B cell (primary cell): ENCODE data around the gene PRKX. TPM values are rescaled to one million over a fixed set of nuclear protein-coding genes. Genes with fewer than 3 reads are reported as not detected.

Source experiments
- ATAC-seq: fragments of 200-7000 bp; cut with Tn5 transposase; one replicate; pipeline ENCODE4 v1.10.0; 2021; ENCODE audit warnings: low read depth, mild to moderate bottlenecking, moderate number of reproducible peaks, moderate library complexity
- CTCF ChIA-PET: fragments of 350-600 bp; sonication (Branson Sonifier 250); formaldehyde crosslinking; loops from one replicate; lab custom pipeline; 2021; ENCODE audit warnings: antibody characterized with exemption, inconsistent platforms; lab: Charles Lee
- POLR2A ChIA-PET: fragments of 350-600 bp; sonication (Branson Sonifier 250); formaldehyde crosslinking; loops from one replicate; lab custom pipeline; 2021; ENCODE audit warnings: antibody characterized with exemption; lab: Charles Lee
- DNase-seq: peaks from one replicate; pipeline ENCODE4 v3.0.0; 2013
- H2AFZ ChIP-seq: 2 replicates; pipeline ENCODE4 v1.6.1; 2012; ENCODE audit warnings: mild to moderate bottlenecking, low read depth, low read length; ENCODE audit not compliant: insufficient read depth, poor library complexity, severe bottlenecking
- H3K27ac ChIP-seq, 2 donors: 1 replicate in 1 of 2; 2 replicates in 1 of 2; pipeline ENCODE4 v1.5.1; 2012 to 2013; ENCODE audit warnings: low read length in 2 of 2, mild to moderate bottlenecking in 2 of 2, moderate library complexity in 1 of 2
- H3K27me3 ChIP-seq, 4 experiments: fragments of 200-600 bp in 1 of 4; sonication (generic) in 1 of 4; replicated peaks in 1 of 4; 1 replicate in 2 of 4; 2 replicates in 2 of 4; pipeline versions ENCODE4 v1.6.1 to v1.7.0; 2013 to 2016; ENCODE audit warnings: low read length in 3 of 4, mild to moderate bottlenecking in 2 of 4, mixed read lengths in 1 of 4, moderate library complexity in 1 of 4; ENCODE audit not compliant: insufficient read depth in 4 of 4, control insufficient read depth in 3 of 4; ENCODE audit errors: control extremely low read depth in 1 of 4
- H3K36me3 ChIP-seq, 2 experiments: replicated peaks in 1 of 2; 1 replicate in 1 of 2; 2 replicates in 1 of 2; pipeline versions ENCODE4 v1.6.1 to v1.7.1; 2013; ENCODE audit warnings: low read length in 1 of 2; ENCODE audit not compliant: insufficient read depth in 2 of 2, control insufficient read depth in 1 of 2; ENCODE audit errors: control extremely low read depth in 1 of 2, extremely low read depth in 1 of 2
- H3K4me1 ChIP-seq, 2 donors: fragments of 200-600 bp in 1 of 2; sonication (generic) in 1 of 2; 1 replicate in 1 of 2; 2 replicates in 1 of 2; pipeline versions ENCODE4 v1.5.1 to v1.6.1; 2013 to 2017; ENCODE audit warnings: low read length in 2 of 2; ENCODE audit not compliant: control insufficient read depth in 2 of 2, insufficient read depth in 2 of 2
- H3K4me2 ChIP-seq: replicated peaks from 2 replicates; pipeline ENCODE3; 2012; ENCODE audit warnings: mild to moderate bottlenecking, low read depth, low read length; ENCODE audit not compliant: poor library complexity, severe bottlenecking
- H3K4me3 ChIP-seq, 5 experiments: fragments of 200-600 bp in 1 of 5; sonication (generic) in 1 of 5; 1 replicate in 3 of 5; 2 replicates in 2 of 5; pipeline versions ENCODE4 v1.5.1 to v1.7.0; 2011 to 2016; ENCODE audit warnings: low read length in 4 of 5, mild to moderate bottlenecking in 4 of 5, low read depth in 2 of 5, control low read depth in 1 of 5, moderate library complexity in 1 of 5; ENCODE audit not compliant: insufficient read depth in 1 of 5; ENCODE audit errors: control extremely low read depth in 1 of 5, extremely low read depth in 1 of 5
- H3K79me2 ChIP-seq: fragments of 200-600 bp; sonication (generic); one replicate; pipeline ENCODE4 v1.6.0; 2016; ENCODE audit warnings: low read length; ENCODE audit not compliant: control insufficient read depth, insufficient read depth
- H3K9ac ChIP-seq: fragments of 200-600 bp; sonication (generic); 2 replicates; pipeline ENCODE4 v1.6.1; 2017; ENCODE audit warnings: mild to moderate bottlenecking, low read length, moderate library complexity
- H3K9me3 ChIP-seq, 3 donors: one replicate each; pipeline versions ENCODE4 v1.6.1 to v1.7.1; 2013; ENCODE audit warnings: low read length in 2 of 3; ENCODE audit not compliant: control insufficient read depth in 2 of 3, insufficient read depth in 1 of 3; ENCODE audit errors: control extremely low read depth in 1 of 3
- H4K20me1 ChIP-seq: 2 replicates; pipeline ENCODE4 v1.6.0; 2012; ENCODE audit warnings: mild to moderate bottlenecking, low read length; ENCODE audit not compliant: insufficient read depth, control insufficient read depth, poor library complexity, severe bottlenecking
- H3K27ac Mint-ChIP-seq: one replicate; pipeline ENCODE4 v1.8.0; 2021; ENCODE audit warnings: mixed read lengths
- H3K27me3 Mint-ChIP-seq: one replicate; pipeline ENCODE4 v1.8.0; 2021; ENCODE audit warnings: mixed read lengths
- H3K4me1 Mint-ChIP-seq: one replicate; pipeline ENCODE4 v1.8.0; 2021; ENCODE audit warnings: mixed read lengths
- H3K4me3 Mint-ChIP-seq: one replicate; pipeline ENCODE4 v1.8.0; 2021; ENCODE audit warnings: mixed read lengths
- H3K9me3 Mint-ChIP-seq: one replicate; pipeline ENCODE4 v1.8.0; 2022; ENCODE audit warnings: mixed read lengths; ENCODE audit not compliant: insufficient read depth
- CTCF ChIP-seq: fragments of 200-600 bp; IDR thresholded peaks from one replicate; pipeline ENCODE4 v1.8.0; 2022; ENCODE audit warnings: antibody characterized with exemption, mild to moderate bottlenecking
- EZH2 ChIP-seq: IDR thresholded peaks from 2 replicates; pipeline ENCODE4 v1.6.1; 2012; ENCODE audit warnings: borderline replicate concordance, low read depth, mild to moderate bottlenecking, moderate library complexity, low read length; ENCODE audit not compliant: insufficient read depth, poor library complexity, severe bottlenecking
- WGBS: methylation state at CpG from one replicate; pipeline ENCODE4 v1.1.5; 2013; ENCODE audit warnings: missing lambda C conversion rate; ENCODE audit not compliant: insufficient coverage; 5-methylcytosine and 5-hydroxymethylcytosine counted together
- intact Hi-C: fragments of 100-400 bp; cut with micrococcal nuclease; formaldehyde crosslinking; loops from one replicate; pipeline ENCODE4 v1.10.0; 2022
- polyA minus RNA-seq: library from RNA; depleted of rRNA, polyadenylated mRNA; stranded (reverse); fragments of >200 nt; gene quantifications from 2 replicates; pipeline ENCODE4 v1.2.3, GENCODE V29; 2012
- polyA plus RNA-seq: library from polyadenylated mRNA; depleted of rRNA; stranded (reverse); fragments of >200 nt; gene quantifications from 2 replicates; pipeline ENCODE4 v1.2.3, GENCODE V29; 2012
- total RNA-seq, 2 donors: library from RNA; stranded (reverse); fragments of 120-200 nt in 1 of 2; gene quantifications; 1 replicate in 1 of 2; 2 replicates in 1 of 2; pipeline versions ENCODE4 v1.2.3 to v1.2.4, GENCODE V29; 2013 to 2022

Gene PRKX
- total RNA-seq: 52.5 and 58.1 TPM in 2 replicates
- 30.6 TPM for total RNA-seq (2013)
- polyA plus RNA-seq: 26.2 and 31.1 TPM in 2 replicates
- polyA minus RNA-seq: 30.2 and 40.4 TPM in 2 replicates

- WGBS: under 1% methylated on average over 94 of the region's 97 CpGs
- Histone ChIP-seq H3K9ac (peak within 1 kb of the TSS; percentile 79), H3K9me3 (no peaks in the 10 kb centered on the region), H4K20me1 (peaks cover 7% of the 10 kb centered on the region), H3K27me3 (no peaks in the 10 kb centered on the region), H3K4me3 (peak within 1 kb of the TSS; percentile 30 to 88 (median 77)), H3K4me2 (peak within 1 kb of the TSS; percentile 90), H3K36me3 (no peaks in the 10 kb centered on the region), H3K79me2 (peaks cover 50% of the 10 kb centered on the region), H3K27ac (peak within 1 kb of the TSS; percentile 68 to 83), H2AFZ (peak within 1 kb of the TSS; percentile 87), H3K4me1 (peaks cover 15 to 21% of the 10 kb centered on the region in 2 donors)
- no peaks in the 10 kb centered on the region for H3K9me3 Mint-ChIP-seq
- TF ChIP-seq CTCF (no peak), EZH2 (no peak)
- H3K27ac Mint-ChIP-seq: peak within 1 kb of the TSS; percentile 93
- DNase-seq: peak; percentile 86
- peak within 1 kb of the TSS; percentile 97 for H3K4me3 Mint-ChIP-seq
- H3K27me3 Mint-ChIP-seq: no peaks in the 10 kb centered on the region
- peak; percentile 77 for ATAC-seq
- CTCF ChIA-PET: interaction anchor here (0.6 to 1.1 kb wide), 3 partner anchors 13 to 98 kb away, joined by 3 to 4 read pairs (median 3); no protein-coding TSS in a partner anchor
- POLR2A ChIA-PET: interaction anchor here (0.6 kb wide), 2 partner anchors 9 to 50 kb away, joined by 3 to 4 read pairs; no protein-coding TSS in a partner anchor
- peaks cover 8% of the 10 kb centered on the region for H3K4me1 Mint-ChIP-seq
- intact Hi-C loops: loop anchor here (1.0 to 5.0 kb wide), 3 partner anchors 51 to 786 kb away; partner anchors contain the start of gene ARSD
These were observed at the start of gene PRKX for GRCh38 chrX:3713225-3713936. Gene PRKX, minus strand, starts transcription at chrX:3713649. Its CDS starts 396 bp downstream, at chrX:3713253.

DNA sequence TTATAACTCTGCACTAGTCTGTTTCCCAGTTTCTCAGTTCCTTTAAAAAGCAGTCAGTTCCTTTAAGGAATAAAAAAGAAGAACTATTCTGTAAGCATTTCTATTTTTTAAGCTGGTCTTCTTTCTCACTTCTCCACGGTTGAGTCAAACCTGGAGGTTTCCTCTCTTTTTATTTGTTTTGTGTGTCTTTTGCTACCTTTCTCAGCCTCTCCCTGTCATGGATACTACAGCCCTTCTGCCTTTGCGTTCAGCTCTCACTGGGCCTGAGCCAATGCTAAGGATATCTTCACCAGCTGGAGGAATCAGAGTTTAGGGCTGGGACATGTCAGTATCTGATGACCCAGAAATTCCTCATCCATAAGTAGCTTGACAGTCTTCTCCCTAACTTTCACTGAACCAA, 49.7 kb upstream of the PRKX start:
- Histone ChIP-seq H3K27ac (no peak overlapping the region), H3K4me1 (no peaks in the 10 kb centered on the region), H3K4me3 (no peak overlapping the region), H3K79me2 (no peaks in the 10 kb centered on the region), H3K36me3 (no peaks in the 10 kb centered on the region), H3K9me3 (no peaks in the 10 kb centered on the region), H3K9ac (no peak overlapping the region), H2AFZ (no peak overlapping the region), H3K27me3 (no peaks in the 10 kb centered on the region), H3K4me2 (no peak overlapping the region), H4K20me1 (no peaks in the 10 kb centered on the region)
- no peak for TF ChIP-seq CTCF
- TF ChIP-seq EZH2: no peak
- H3K9me3 Mint-ChIP-seq: no peaks in the 10 kb centered on the region
- H3K4me3 Mint-ChIP-seq: no peak overlapping the region
- DNase-seq (no peak), ATAC-seq (no peak)
- WGBS: no CpG with 5 or more reads among the region's 2 CpGs
- CTCF ChIA-PET: no interaction called here
- no peak overlapping the region for H3K27ac Mint-ChIP-seq
- H3K27me3 Mint-ChIP-seq: peaks cover 3% of the 10 kb centered on the region
- POLR2A ChIA-PET: no interaction called here
- intact Hi-C loops: no loop called here
- no peaks in the 10 kb centered on the region for H3K4me1 Mint-ChIP-seq
